Esophagus muscularis mucosa (tissue), 3 donors: ENCODE data around the gene TRIM42.

ENCODE experiments used
- EP300 ChIP-seq: sonication (generic); formaldehyde crosslinking; IDR thresholded peaks from one replicate; pipeline ENCODE4 v1.6.1; 2017; ENCODE audit warnings: antibody characterized with exemption
- POLR2AphosphoS5 ChIP-seq, 2 donors: sonication (generic); formaldehyde crosslinking; IDR thresholded peaks; one replicate each; pipeline ENCODE4 v1.6.1; 2017; ENCODE audit warnings: antibody characterized with exemption in 2 of 2

DNA sequence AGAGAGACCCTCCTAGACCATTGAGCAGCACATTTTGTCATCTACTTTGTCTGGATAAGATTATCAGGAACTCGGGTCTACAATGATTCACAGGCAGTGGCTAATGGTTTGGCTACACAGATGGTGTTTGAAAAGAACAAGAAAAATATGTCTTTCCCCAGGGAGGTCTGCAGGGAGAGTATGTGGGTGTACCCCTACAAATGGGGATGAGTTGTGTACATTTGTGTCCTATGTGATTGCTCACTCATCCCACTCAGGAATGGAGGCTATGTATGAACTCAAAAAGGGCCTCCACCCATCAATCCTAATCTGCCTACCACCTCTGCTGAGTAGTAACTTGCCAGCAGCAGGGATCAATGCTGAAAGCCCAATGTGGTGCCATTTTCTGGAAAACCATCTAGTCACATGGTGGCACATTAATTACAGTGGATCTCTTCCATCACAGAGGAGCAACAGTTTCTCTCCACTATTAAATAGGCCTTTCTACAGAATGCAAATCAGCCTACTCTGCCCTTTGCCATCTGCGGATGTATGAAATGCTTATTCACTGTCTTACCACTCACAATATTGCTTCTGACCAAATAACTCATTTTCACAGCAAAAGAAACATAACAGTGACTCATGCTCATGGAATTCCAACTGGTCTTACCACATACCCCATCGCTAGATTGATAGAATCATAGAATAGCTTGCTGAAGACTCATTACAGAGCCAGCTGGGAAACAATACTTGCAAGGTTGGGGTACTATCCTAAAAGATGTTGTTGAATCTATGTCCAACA, 48.3 kb upstream of the TRIM42 start:
- TF ChIP-seq POLR2AphosphoS5 (IDR thresholded peaks at IDR 0.05) (no peak), EP300 (no peak)
